ENCODE results near the gene NFYA. TPM values are rescaled to one million over a fixed set of nuclear protein-coding genes. Genes with fewer than 3 reads are reported as not detected.

Gene NFYA
- total and polyA plus RNA-seq, 2 of the 13 experiments (the other 11 are each of a cell fraction or from before 2014, with no cell fraction given) = 16.0 to 22.9 TPM

GRCh38 chr6:41098366-41098765 is 25.6 kb downstream of the NFYA start:
- intact Hi-C loops (cut with micrococcal nuclease; ENCODE audit: unreplicated experiment) (no loop called here), in situ Hi-C loops (cut with HindIII; ENCODE audit: extremely low pct_ligation_motif_present, low pct_unique_long_range_greater_than_20kb) (no loop called here)
- Histone ChIP-seq H3K36me3 (replicated peaks in 1 of 2; ENCODE audit: control insufficient read depth in 1 of 2, insufficient read depth in 2 of 2, low read length in 2 of 2) (peaks cover 32 to 69% of the 10 kb centered on the region in 2 experiments), H3K79me2 (ENCODE audit: insufficient read depth, low read length) (no peaks in the 10 kb centered on the region), H3K4me3 (replicated peaks in 1 of 3; ENCODE audit: insufficient read depth in 1 of 3, low read depth in 2 of 3, low read length in 3 of 3) (no peak overlapping the region), H3K9me3 (ENCODE audit: low read length) (no peaks in the 10 kb centered on the region), H2AFZ (ENCODE audit: low read length) (no peak overlapping the region), H4K20me1 (ENCODE audit: insufficient read depth, low read length) (no peaks in the 10 kb centered on the region), H3K4me2 (ENCODE audit: low read depth, low read length) (no peak overlapping the region), H3K4me1 (ENCODE audit: insufficient read depth, low read length) (no peaks in the 10 kb centered on the region), H3K9ac (ENCODE audit: insufficient read depth, low read depth, low read length) (no peak overlapping the region), H3K27ac (ENCODE audit: extremely low read length, insufficient read depth, low read length) (no peak overlapping the region), H3K27me3 (ENCODE audit: control insufficient read depth in 1 of 2, insufficient read depth in 2 of 2, low read length in 2 of 2) (no peaks in the 10 kb centered on the region)
- FAIRE-seq (no peak), DNase-seq (ENCODE audit: low spot score) (no peak), ATAC-seq (no peak)
- TF ChIP-seq ARNT (IDR thresholded peaks at IDR 0.05) = no peak
- no peak for TF ChIP-seq FOXO1 (CRISPR knock-in tag; IDR thresholded peaks at IDR 0.05)
- no peak for TF ChIP-seq NFKB2 (CRISPR knock-in tag; IDR thresholded peaks at IDR 0.05; ENCODE audit: borderline replicate concordance)
- TF ChIP-seq CAMTA2 (CRISPR knock-in tag; IDR thresholded peaks at IDR 0.05; ENCODE audit: borderline replicate concordance) = no peak
- no peak for TF ChIP-seq YEATS4 (CRISPR knock-in tag; IDR thresholded peaks at IDR 0.05; ENCODE audit: borderline replicate concordance)
- no peak for TF ChIP-seq EEA1 (CRISPR knock-in tag; IDR thresholded peaks at IDR 0.05; ENCODE audit: borderline replicate concordance)
- no peak for TF ChIP-seq THYN1 (CRISPR knock-in tag; IDR thresholded peaks at IDR 0.05; ENCODE audit: borderline replicate concordance, low read depth)
- no peak for TF ChIP-seq ZNF275 (CRISPR knock-in tag; IDR thresholded peaks at IDR 0.05; ENCODE audit: borderline replicate concordance)
- TF ChIP-seq ZNF253 (CRISPR knock-in tag; IDR thresholded peaks at IDR 0.05; ENCODE audit: borderline replicate concordance) = no peak
- TF ChIP-seq ZNF160 (CRISPR knock-in tag; IDR thresholded peaks at IDR 0.05) = no peak
- BruUV-seq (replicated peaks) = no TSS peak
- WGBS (ENCODE audit: low lambda C conversion rate) = 98% methylated on average over 3 of the region's 3 CpGs
- ChIA-PET CTCF (ENCODE audit: low intra/inter-chr PET ratio, low total read pairs) (no interaction called here), POLR2A (no interaction called here)
